Kidney (tissue), 14 donors: ENCODE data around the gene KLHDC8A. TPM values are rescaled to one million over a fixed set of nuclear protein-coding genes. Genes with fewer than 3 reads are reported as not detected.

Experiments
- DNase-seq, 5 donors: peaks; one replicate each; pipeline ENCODE4 v3.0.0-alpha.2; 2013 to 2020
- FAIRE-seq: peaks from 2 replicates; lab custom pipeline; 2012; peaks lifted over from hg19 to GRCh38; lab: Jason Lieb, UNC
- H3K27ac ChIP-seq, 2 donors: one replicate each; pipeline ENCODE4 v1.7.0; 2013; ENCODE audit warnings: low read depth in 2 of 2, low read length in 2 of 2, inconsistent platforms in 1 of 2
- H3K27me3 ChIP-seq: one replicate; pipeline ENCODE4 v1.7.1; 2013; ENCODE audit warnings: low read length, inconsistent platforms; ENCODE audit not compliant: control insufficient read depth, insufficient read depth
- H3K36me3 ChIP-seq, 3 donors: one replicate each; pipeline versions ENCODE4 v1.7.0 to v1.7.1; 2013; ENCODE audit warnings: low read length in 3 of 3, control low read depth in 1 of 3, inconsistent platforms in 1 of 3; ENCODE audit not compliant: insufficient read depth in 3 of 3, control insufficient read depth in 2 of 3
- H3K4me1 ChIP-seq, 3 donors: one replicate each; pipeline versions ENCODE4 v1.7.0 to v1.7.1; 2013; ENCODE audit warnings: low read length in 3 of 3, inconsistent platforms in 1 of 3, low read depth in 1 of 3; ENCODE audit not compliant: control insufficient read depth in 2 of 3, insufficient read depth in 2 of 3
- H3K4me3 ChIP-seq, 3 donors: one replicate each; pipeline versions ENCODE4 v1.7.0 to v1.8.1; 2013; ENCODE audit warnings: low read length in 3 of 3, control low read depth in 1 of 3, inconsistent platforms in 1 of 3
- H3K9ac ChIP-seq, 3 donors: one replicate each; pipeline versions ENCODE4 v1.7.0 to v1.7.1; 2013; ENCODE audit warnings: low read length in 3 of 3, control low read depth in 1 of 3, inconsistent platforms in 1 of 3
- H3K9me3 ChIP-seq, 3 donors: one replicate each; pipeline versions ENCODE4 v1.7.0 to v1.7.1; 2013; ENCODE audit warnings: low read length in 3 of 3, control low read depth in 1 of 3, inconsistent platforms in 1 of 3; ENCODE audit not compliant: control insufficient read depth in 2 of 3, insufficient read depth in 1 of 3
- intact Hi-C: fragments of 100-400 bp; cut with DNase I; formaldehyde crosslinking; loops from one replicate; pipeline ENCODE4 v1.11.1; 2022
- polyA plus RNA-seq: library from polyadenylated mRNA; stranded (reverse); fragments of 350-450 nt; fragmentation: Illumina TruSeq; extraction: RNeasy Lipid Tissue Mini Kit (QIAGEN cat#74804); gene quantifications from one replicate; pipeline ENCODE4 v1.2.3, GENCODE V29; 2014; ENCODE audit warnings: low read depth, low replicate concordance; ENCODE audit not compliant: insufficient read depth
- total RNA-seq: library from RNA; stranded (reverse); fragmentation: NEBNext Ultra II Directional; extraction: Animal tissue kit (Norgen Biotek cat#: 25700); gene quantifications from one replicate; pipeline ENCODE4 v1.2.1, GENCODE V29; 2021
- TF ChIP-seq, protein P1 (sequence below): IDR thresholded peaks from 3 replicates; pipeline ENCODE4 v1.5.1; 2012; ENCODE audit warnings: mild to moderate bottlenecking, moderate library complexity, borderline replicate concordance; ENCODE audit not compliant: insufficient read depth; ENCODE audit errors: extremely low read depth
- donor health status: control.
- donor health status: control.
- donor health status: control.
- donor health status: control.
- donor health status: control.
- donor health status: DM: yes; HTN: yes; CAD: no.
- donor health status: Normal renal cell carcinoma (clear cell type).

KLHDC8A gene
- total and polyA plus RNA-seq, 2 donors from 2014 or later = not detected

DNA sequence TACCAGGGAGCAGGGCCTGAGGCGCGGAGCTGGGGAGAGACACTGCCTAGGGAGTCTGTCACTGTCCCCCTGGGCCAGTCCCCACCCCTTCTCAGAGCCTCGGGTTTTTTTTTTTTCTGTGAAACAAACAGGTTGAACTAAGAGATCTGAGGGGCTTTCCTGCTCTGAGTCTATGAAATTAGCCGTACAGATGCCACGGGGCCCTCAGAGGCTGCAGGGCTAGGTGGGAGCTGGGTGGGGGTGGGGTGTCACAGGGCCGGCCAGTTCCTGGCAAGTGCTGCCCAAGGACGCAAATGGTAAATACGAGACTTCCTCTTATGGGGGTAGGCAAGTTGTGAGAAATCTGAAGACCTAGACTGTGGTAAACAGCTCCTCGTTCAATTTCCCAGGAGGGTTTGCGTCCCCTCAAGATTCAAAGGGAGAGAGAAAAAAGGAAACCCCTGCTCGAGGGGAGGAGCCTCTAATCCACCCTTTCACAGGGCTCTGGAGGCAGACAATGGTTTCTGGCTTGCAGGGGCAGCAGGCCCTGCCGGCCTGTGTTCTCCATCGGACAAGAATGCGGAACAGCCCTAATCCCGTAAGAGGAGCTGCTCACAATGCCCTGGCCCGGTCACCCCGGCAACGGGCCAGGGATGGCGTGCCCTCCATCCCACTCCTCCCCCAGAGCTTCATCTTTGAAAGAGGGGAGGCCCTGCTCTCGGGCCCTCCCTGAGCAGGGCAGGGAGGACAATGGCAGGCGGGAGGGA, 43.0 kb downstream of the KLHDC8A start:
- Histone ChIP-seq H3K4me1 (peaks cover 0 to 50% (median 34%) of the 10 kb centered on the region in 3 donors), H3K36me3 (peaks cover 2 to 36% (median 30%) of the 10 kb centered on the region in 3 donors), H3K27me3 (no peaks in the 10 kb centered on the region), H3K9ac (peak overlapping the region in 1 of 3 donors; percentile 32), H3K9me3 (no peaks in the 10 kb centered on the region), H3K27ac (peak overlapping the region; percentile 37 to 84), H3K4me3 (peak overlapping the region in 1 of 3 donors; percentile 3)
- no peak for FAIRE-seq
- TF ChIP-seq, protein P1, sequence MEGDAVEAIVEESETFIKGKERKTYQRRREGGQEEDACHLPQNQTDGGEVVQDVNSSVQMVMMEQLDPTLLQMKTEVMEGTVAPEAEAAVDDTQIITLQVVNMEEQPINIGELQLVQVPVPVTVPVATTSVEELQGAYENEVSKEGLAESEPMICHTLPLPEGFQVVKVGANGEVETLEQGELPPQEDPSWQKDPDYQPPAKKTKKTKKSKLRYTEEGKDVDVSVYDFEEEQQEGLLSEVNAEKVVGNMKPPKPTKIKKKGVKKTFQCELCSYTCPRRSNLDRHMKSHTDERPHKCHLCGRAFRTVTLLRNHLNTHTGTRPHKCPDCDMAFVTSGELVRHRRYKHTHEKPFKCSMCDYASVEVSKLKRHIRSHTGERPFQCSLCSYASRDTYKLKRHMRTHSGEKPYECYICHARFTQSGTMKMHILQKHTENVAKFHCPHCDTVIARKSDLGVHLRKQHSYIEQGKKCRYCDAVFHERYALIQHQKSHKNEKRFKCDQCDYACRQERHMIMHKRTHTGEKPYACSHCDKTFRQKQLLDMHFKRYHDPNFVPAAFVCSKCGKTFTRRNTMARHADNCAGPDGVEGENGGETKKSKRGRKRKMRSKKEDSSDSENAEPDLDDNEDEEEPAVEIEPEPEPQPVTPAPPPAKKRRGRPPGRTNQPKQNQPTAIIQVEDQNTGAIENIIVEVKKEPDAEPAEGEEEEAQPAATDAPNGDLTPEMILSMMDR = no peak
- intact Hi-C loops = no loop called here
- DNase-seq = peak; percentile 79 to 89 (median 82)

DNA sequence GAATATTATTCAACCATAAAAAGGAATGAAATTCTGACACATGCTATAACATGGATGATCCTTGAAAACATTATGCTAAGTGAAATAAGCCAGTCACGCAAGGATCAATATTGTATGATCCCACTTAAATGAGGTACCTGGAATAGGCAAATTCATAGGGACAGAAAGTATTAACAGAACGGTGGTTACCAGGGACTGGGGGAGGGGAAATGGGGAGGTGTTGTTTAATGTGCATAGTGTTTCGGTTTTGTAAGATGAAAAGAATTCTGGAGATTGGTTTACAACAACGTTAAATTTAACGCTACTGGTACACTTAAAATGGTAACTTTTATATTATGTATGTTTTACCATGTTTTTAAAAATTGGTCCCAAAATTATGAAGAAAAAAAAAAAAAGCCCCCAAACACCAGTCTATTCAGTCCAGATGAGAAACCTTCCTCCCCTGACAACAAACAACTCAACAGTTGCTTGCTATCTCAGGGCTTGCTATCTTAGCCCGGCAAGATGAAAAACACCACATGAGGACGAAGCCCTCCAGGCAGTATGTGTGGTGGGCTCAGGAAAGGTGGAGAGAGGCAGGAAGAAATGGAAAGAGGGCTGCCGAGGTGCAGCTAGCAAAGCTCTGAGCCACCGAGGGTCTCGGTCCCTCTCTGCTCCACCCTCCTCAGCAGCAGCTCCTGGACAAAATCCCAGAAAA, 43.7 kb downstream of the KLHDC8A start:
- intact Hi-C loops = no loop called here
- H3K27ac ChIP-seq = peak overlapping the region; percentile 37 to 84
- H3K27me3 ChIP-seq = no peaks in the 10 kb centered on the region
- FAIRE-seq (no peak), DNase-seq (no peak)
- no peaks in the 10 kb centered on the region for H3K9me3 ChIP-seq
- peak overlapping the region in 2 of 3 donors; percentile 3 to 13 for H3K4me3 ChIP-seq
- no peak overlapping the region for H3K9ac ChIP-seq
- TF ChIP-seq, protein P1 = no peak
- H3K36me3 ChIP-seq = peaks cover 2 to 43% (median 35%) of the 10 kb centered on the region in 3 donors
- peaks cover 0 to 45% (median 37%) of the 10 kb centered on the region in 3 donors for H3K4me1 ChIP-seq

DNA sequence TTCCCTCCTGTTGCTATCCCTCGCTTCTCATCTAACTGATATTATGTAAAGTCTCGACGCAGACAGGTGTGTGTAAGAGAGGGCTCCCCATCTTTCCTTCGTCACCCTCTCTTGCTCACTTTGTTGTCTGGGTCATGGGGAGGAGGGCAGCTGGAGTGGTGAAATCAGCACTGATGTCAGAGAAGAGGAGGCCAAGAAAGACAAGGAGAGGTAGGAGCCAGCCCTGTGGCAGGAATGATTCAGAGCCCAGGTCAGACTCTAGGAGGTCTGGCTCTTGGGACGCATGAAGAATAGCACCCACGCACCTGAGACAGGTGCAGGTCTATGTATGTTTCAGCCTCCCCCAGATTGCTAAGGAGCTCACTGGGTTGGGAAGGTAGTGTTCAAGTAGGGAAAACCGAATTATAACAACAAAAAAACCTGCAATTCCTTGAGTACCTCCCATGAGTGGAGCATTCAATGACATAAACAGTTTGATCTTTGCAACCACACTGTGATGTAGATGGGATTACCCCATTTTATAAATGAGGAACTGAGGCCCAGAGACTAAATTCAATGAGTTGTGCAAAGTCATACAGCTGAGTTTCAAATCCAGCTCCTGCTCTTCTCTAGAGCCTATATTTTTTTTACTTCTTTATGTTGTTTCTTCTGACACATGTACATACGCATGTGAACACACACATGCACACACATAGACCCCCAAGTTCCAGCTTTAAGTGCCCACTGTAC, 45.6 kb downstream of the KLHDC8A start:
- Histone ChIP-seq H3K27me3 (no peaks in the 10 kb centered on the region), H3K4me1 (peaks cover 0 to 33% (median 29%) of the 10 kb centered on the region in 3 donors), H3K9me3 (no peaks in the 10 kb centered on the region), H3K9ac (peak overlapping the region in 1 of 3 donors; percentile 7), H3K4me3 (no peak overlapping the region), H3K36me3 (peaks cover 2 to 62% (median 50%) of the 10 kb centered on the region in 3 donors), H3K27ac (no peak overlapping the region)
- intact Hi-C loops = no loop called here
- TF ChIP-seq, protein P1 = no peak
- FAIRE-seq = no peak
- DNase-seq = no peak
